ENCODE results near the gene UHRF2.
A peak's percentile ranks its signal among the peaks of the same experiment; 100 is the strongest.

- peak; percentile 6; the same call in 1 of the 2 replicates for TF ChIP-seq CTCF (IDR thresholded peaks at IDR 0.05)
- no peak for TF ChIP-seq TEAD4 (IDR thresholded peaks at IDR 0.05; ENCODE audit: borderline replicate concordance, insufficient read depth)
- no peak for TF ChIP-seq RFX5 (IDR thresholded peaks at IDR 0.05; ENCODE audit: low read length)
- TF ChIP-seq EZH2phosphoT487 (IDR thresholded peaks at IDR 0.05; ENCODE audit: borderline replicate concordance, low read depth): no peak
- no peak for TF ChIP-seq RAD21 (IDR thresholded peaks at IDR 0.05; ENCODE audit: low read length)
- no peak for TF ChIP-seq ZBTB33 (IDR thresholded peaks at IDR 0.05; ENCODE audit: borderline replicate concordance, low read depth)
- TF ChIP-seq REST (IDR thresholded peaks at IDR 0.05; ENCODE audit: low read depth, low read length): no peak
- TF ChIP-seq RXRA (IDR thresholded peaks at IDR 0.05; ENCODE audit: borderline replicate concordance, low read depth): no peak
Measured at GRCh38 chr9:6413365-6414246, 607 bp downstream of the UHRF2 start.

Measured in SK-N-SH (cell line).